HAP-1 (cell line): ENCODE measurements around the gene COL8A1.
"Not testable (repeated sequence)": the region's sequence is repeated elsewhere in the genome, so short reads cannot be mapped to it uniquely, and the experiment has no call there.

Experiments used
- DNase-seq, 2 experiments: peaks; one replicate each; pipeline ENCODE4 v3.0.0-alpha.2; 2016 to 2020; ENCODE audit warnings: low spot score in 2 of 2
- H3K27me3 ChIP-seq: fragments of 250-450 bp; sonication (Bioruptor Pico); 2 replicates; pipeline ENCODE4 v1.5.1; 2020; ENCODE audit warnings: low read depth, mild to moderate bottlenecking, moderate library complexity
- H3K36me3 ChIP-seq: fragments of 250-450 bp; sonication (Bioruptor Pico); replicated peaks from 2 replicates; pipeline ENCODE4 v1.5.1; 2020; ENCODE audit warnings: mild to moderate bottlenecking
- H3K4me1 ChIP-seq: fragments of 250-450 bp; sonication (Bioruptor Pico); 2 replicates; pipeline ENCODE4 v1.5.1; 2020; ENCODE audit warnings: mild to moderate bottlenecking
- H3K4me3 ChIP-seq: fragments of 250-450 bp; sonication (Bioruptor Pico); 2 replicates; pipeline ENCODE4 v1.5.1; 2020; ENCODE audit warnings: mild to moderate bottlenecking, moderate library complexity
- H3K9me3 ChIP-seq: fragments of 250-450 bp; sonication (Bioruptor Pico); 2 replicates; pipeline ENCODE4 v1.5.1; 2020; ENCODE audit warnings: mild to moderate bottlenecking, moderate library complexity
- in situ Hi-C: fragments of 300-500 bp; cut with MboI; formaldehyde crosslinking; loops from 3 replicates; pipeline ENCODE4 v1.14.3; 2020; ENCODE audit warnings: low sequenced_read_pairs, inconsistent platforms, mixed read lengths

Gene COL8A1

GRCh38 chr3:99712291-99712954 lies 74.0 kb downstream of the COL8A1 start:
- H3K9me3 ChIP-seq: no peaks in the 10 kb centered on the region
- peaks cover 2% of the 10 kb centered on the region; the same call in 1 of the 2 replicates for H3K27me3 ChIP-seq
- H3K4me3 ChIP-seq: no peak overlapping the region
- no peaks in the 10 kb centered on the region for H3K36me3 ChIP-seq
- H3K4me1 ChIP-seq: no peaks in the 10 kb centered on the region
- no peak for DNase-seq
- in situ Hi-C loops: no loop called here

- H3K36me3 ChIP-seq: no peaks in the 10 kb centered on the region
- peaks cover 2% of the 10 kb centered on the region; the same call in 1 of the 2 replicates for H3K27me3 ChIP-seq
- no peak overlapping the region for H3K4me3 ChIP-seq
- H3K9me3 ChIP-seq: no peaks in the 10 kb centered on the region
- H3K4me1 ChIP-seq: no peaks in the 10 kb centered on the region
- in situ Hi-C loops: no loop called here
- no peak for DNase-seq
Measured at GRCh38 chr3:99713440-99713839, 75.0 kb downstream of the COL8A1 start.

- H3K36me3 ChIP-seq: no peaks in the 10 kb centered on the region
- H3K4me3 ChIP-seq: no peak overlapping the region
- in situ Hi-C loops: no loop called here
- H3K9me3 ChIP-seq: no peaks in the 10 kb centered on the region
- DNase-seq: no peak
- peaks cover 2% of the 10 kb centered on the region; the same call in 1 of the 2 replicates for H3K27me3 ChIP-seq
- no peaks in the 10 kb centered on the region for H3K4me1 ChIP-seq
Measured at GRCh38 chr3:99714146-99714545, 75.8 kb downstream of the COL8A1 start.

- Histone ChIP-seq H3K27me3 (peaks cover 2% of the 10 kb centered on the region; the same call in 1 of the 2 replicates), H3K9me3 (no peaks in the 10 kb centered on the region), H3K4me3 (no peak overlapping the region), H3K36me3 (no peaks in the 10 kb centered on the region), H3K4me1 (no peaks in the 10 kb centered on the region)
- no peak for DNase-seq
- in situ Hi-C loops: no loop called here
Measured at GRCh38 chr3:99714575-99714974, 76.2 kb downstream of the COL8A1 start.

- no peaks in the 10 kb centered on the region for H3K9me3 ChIP-seq
- in situ Hi-C loops: no loop called here
- no peaks in the 10 kb centered on the region for H3K4me1 ChIP-seq
- no peak for DNase-seq
- H3K4me3 ChIP-seq: no peak overlapping the region
- H3K36me3 ChIP-seq: no peaks in the 10 kb centered on the region
- peaks cover 2% of the 10 kb centered on the region; the same call in 1 of the 2 replicates for H3K27me3 ChIP-seq
Measured at GRCh38 chr3:99716463-99716995, 78.1 kb downstream of the COL8A1 start.

- in situ Hi-C loops: no loop called here
- no peaks in the 10 kb centered on the region for H3K4me1 ChIP-seq
- no peaks in the 10 kb centered on the region for H3K9me3 ChIP-seq
- no peak overlapping the region for H3K4me3 ChIP-seq
- peaks cover 10% of the 10 kb centered on the region for H3K27me3 ChIP-seq
- H3K36me3 ChIP-seq: no peaks in the 10 kb centered on the region
- DNase-seq: no peak
Measured at GRCh38 chr3:99720985-99721632, 82.7 kb downstream of the COL8A1 start.

GRCh38 chr3:99721633-99722007 lies 83.2 kb downstream of the COL8A1 start:
- Histone ChIP-seq H3K4me1 (no peaks in the 10 kb centered on the region), H3K27me3 (peaks cover 8% of the 10 kb centered on the region; the same call in 1 of the 2 replicates), H3K4me3 (no peak overlapping the region), H3K9me3 (no peaks in the 10 kb centered on the region), H3K36me3 (no peaks in the 10 kb centered on the region)
- in situ Hi-C loops: no loop called here
- no peak for DNase-seq

GRCh38 chr3:99724276-99724675 lies 85.9 kb downstream of the COL8A1 start:
- in situ Hi-C loops: no loop called here
- Histone ChIP-seq H3K4me3 (no peak overlapping the region), H3K27me3 (peaks cover 10% of the 10 kb centered on the region; the same call in 1 of the 2 replicates), H3K36me3 (no peaks in the 10 kb centered on the region), H3K4me1 (no peaks in the 10 kb centered on the region), H3K9me3 (no peaks in the 10 kb centered on the region)
- no peak for DNase-seq

GRCh38 chr3:99730870-99731269 lies 92.5 kb downstream of the COL8A1 start:
- no peaks in the 10 kb centered on the region for H3K9me3 ChIP-seq
- H3K36me3 ChIP-seq: no peaks in the 10 kb centered on the region
- 0 out of 2 replicates have a peak, but pooled peaks cover 2% of the 10 kb centered on the region for H3K27me3 ChIP-seq
- in situ Hi-C loops: no loop called here
- H3K4me3 ChIP-seq: no peak overlapping the region
- H3K4me1 ChIP-seq: no peaks in the 10 kb centered on the region
- no peak for DNase-seq

- Histone ChIP-seq H3K4me1 (no peaks in the 10 kb centered on the region), H3K27me3 (0 out of 2 replicates have a peak, but pooled peaks cover 2% of the 10 kb centered on the region), H3K9me3 (no peaks in the 10 kb centered on the region), H3K36me3 (no peaks in the 10 kb centered on the region), H3K4me3 (no peak overlapping the region)
- DNase-seq: no peak
- in situ Hi-C loops: no loop called here
Measured at GRCh38 chr3:99731499-99731898, 93.1 kb downstream of the COL8A1 start.

GRCh38 chr3:99740371-99740770 lies 102.0 kb downstream of the COL8A1 start:
- H3K27me3 ChIP-seq, H3K36me3 ChIP-seq, in situ Hi-C loops, H3K4me3 ChIP-seq, H3K9me3 ChIP-seq, DNase-seq, H3K4me1 ChIP-seq: not testable (repeated sequence)

- H3K27me3 ChIP-seq: peaks cover 2% of the 10 kb centered on the region; the same call in 1 of the 2 replicates
- H3K9me3 ChIP-seq: no peaks in the 10 kb centered on the region
- DNase-seq: no peak
- no peaks in the 10 kb centered on the region for H3K4me1 ChIP-seq
- no peak overlapping the region for H3K4me3 ChIP-seq
- H3K36me3 ChIP-seq: no peaks in the 10 kb centered on the region
- in situ Hi-C loops: no loop called here
Measured at GRCh38 chr3:99741588-99741987, 103.2 kb downstream of the COL8A1 start.

- no peaks in the 10 kb centered on the region for H3K27me3 ChIP-seq
- DNase-seq: peak; percentile 54 to 84
- H3K4me1 ChIP-seq: peaks cover 8% of the 10 kb centered on the region
- no peak overlapping the region for H3K4me3 ChIP-seq
- H3K36me3 ChIP-seq: no peaks in the 10 kb centered on the region
- H3K9me3 ChIP-seq: no peaks in the 10 kb centered on the region
- in situ Hi-C loops: no loop called here
Measured at GRCh38 chr3:99747915-99748314, 109.5 kb downstream of the COL8A1 start.

- no peaks in the 10 kb centered on the region for H3K36me3 ChIP-seq
- H3K9me3 ChIP-seq: no peaks in the 10 kb centered on the region
- in situ Hi-C loops: loop anchor here (10.0 to 25.0 kb wide), 3 partner anchors 257 to 937 kb away; no protein-coding TSS in a partner anchor
- DNase-seq: no peak
- H3K4me3 ChIP-seq: no peak overlapping the region
- peaks cover 8% of the 10 kb centered on the region for H3K4me1 ChIP-seq
- H3K27me3 ChIP-seq: peaks cover 2% of the 10 kb centered on the region
Measured at GRCh38 chr3:99751649-99752048, 113.3 kb downstream of the COL8A1 start.
